ENCODE data around the gene SRSF2. TPM values are rescaled to one million over a fixed set of nuclear protein-coding genes. Genes with fewer than 3 reads are reported as not detected.
A peak's percentile ranks its signal among the peaks of the same experiment; 100 is the strongest.
"Not testable (repeated sequence)": the region's sequence is repeated elsewhere in the genome, so short reads cannot be mapped to it uniquely, and the experiment has no call there.

Gene SRSF2
- total RNA-seq, 1 donor from 2014 or later: 122 TPM

DNA sequence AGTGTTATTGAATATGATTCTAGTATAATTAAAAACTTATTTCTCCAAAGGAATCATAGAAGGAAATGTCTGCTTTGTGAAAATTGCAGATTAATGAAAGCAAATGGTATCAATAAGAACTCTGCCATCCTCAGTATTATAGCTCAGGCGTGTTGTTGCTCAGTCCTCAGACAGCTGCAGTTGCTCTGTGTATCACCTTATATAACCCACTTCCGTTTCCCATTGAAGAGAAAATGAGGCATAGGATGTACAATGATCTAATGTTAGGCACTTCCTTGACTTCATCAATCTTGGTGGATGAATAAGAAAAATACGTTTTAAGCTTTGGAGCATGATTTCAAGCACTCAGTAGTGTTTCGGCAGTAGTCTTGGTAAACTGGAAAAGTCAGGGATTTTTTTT, 14.9 kb upstream of the SRSF2 start:
- Histone ChIP-seq H3K4me1 (peaks cover 4% of the 10 kb centered on the region), H3K9me3 (no peaks in the 10 kb centered on the region), H3K27ac (no peak overlapping the region), H3K4me3 (no peak overlapping the region), H3K36me3 (peaks cover 50% of the 10 kb centered on the region), H3K27me3 (ENCODE audit: low read depth) (no peaks in the 10 kb centered on the region)
- no peak for ATAC-seq
- no peak for TF ChIP-seq CTCF (IDR thresholded peaks at IDR 0.05)
- intact Hi-C loops (cut with DNase I): no loop called here
- no peak for DNase-seq

- Histone ChIP-seq H3K27ac (no peak overlapping the region), H3K9me3 (no peaks in the 10 kb centered on the region), H3K4me3 (no peak overlapping the region), H3K27me3 (ENCODE audit: low read depth) (no peaks in the 10 kb centered on the region), H3K36me3 (peaks cover 50% of the 10 kb centered on the region), H3K4me1 (peaks cover 4% of the 10 kb centered on the region)
- intact Hi-C loops (cut with DNase I): no loop called here
- no peak for TF ChIP-seq CTCF (IDR thresholded peaks at IDR 0.05)
- DNase-seq: no peak
- no peak for ATAC-seq
These were observed 14.4 kb upstream of the SRSF2 start for GRCh38 chr17:76751416-76751993.

GRCh38 chr17:76748657-76749056, 11.5 kb upstream of the SRSF2 start:
- Histone ChIP-seq H3K4me3 (no peak overlapping the region), H3K27me3 (ENCODE audit: low read depth) (no peaks in the 10 kb centered on the region), H3K27ac (peak overlapping the region; percentile 9), H3K36me3 (peaks cover 55% of the 10 kb centered on the region), H3K9me3 (no peaks in the 10 kb centered on the region), H3K4me1 (peaks cover 4% of the 10 kb centered on the region)
- intact Hi-C loops (cut with DNase I): no loop called here
- ATAC-seq (no peak), DNase-seq (no peak)
- TF ChIP-seq CTCF (IDR thresholded peaks at IDR 0.05): no peak

GRCh38 chr17:76747716-76748363, 10.7 kb upstream of the SRSF2 start:
- H3K9me3 ChIP-seq: no peaks in the 10 kb centered on the region
- intact Hi-C loops (cut with DNase I): no loop called here
- peaks cover 61% of the 10 kb centered on the region for H3K36me3 ChIP-seq
- no peak for TF ChIP-seq CTCF (IDR thresholded peaks at IDR 0.05)
- peak overlapping the region; percentile 9 for H3K27ac ChIP-seq
- H3K27me3 ChIP-seq (ENCODE audit: low read depth): no peaks in the 10 kb centered on the region
- DNase-seq: no peak
- no peak overlapping the region for H3K4me3 ChIP-seq
- ATAC-seq: no peak
- H3K4me1 ChIP-seq: peaks cover 4% of the 10 kb centered on the region

DNA sequence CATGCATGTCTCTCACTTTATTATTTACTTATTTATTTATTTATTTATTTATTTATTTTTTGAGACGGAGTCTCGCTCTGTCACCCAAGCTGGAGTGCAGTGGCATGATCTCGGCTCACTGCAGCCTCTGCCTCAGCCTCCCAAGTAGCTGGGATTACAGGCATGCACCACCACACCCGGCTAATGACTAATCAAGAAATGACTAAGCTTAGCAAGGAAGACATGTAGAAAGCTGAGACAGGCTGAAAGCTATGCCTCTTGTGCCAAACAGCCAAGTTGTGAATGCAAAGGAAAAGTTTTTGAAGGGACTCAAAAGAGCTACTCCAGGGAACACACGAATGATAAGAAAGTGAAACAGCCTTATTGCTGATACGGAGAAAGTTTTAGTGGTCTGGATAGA, 8.7 kb upstream of the SRSF2 start:
- ATAC-seq; H3K9me3 ChIP-seq; H3K4me3 ChIP-seq; H3K27ac ChIP-seq; H3K27me3 ChIP-seq (ENCODE audit: low read depth); intact Hi-C loops (cut with DNase I); DNase-seq; H3K4me1 ChIP-seq: not testable (repeated sequence)
- H3K36me3 ChIP-seq: peaks cover 68% of the 10 kb centered on the region

DNA sequence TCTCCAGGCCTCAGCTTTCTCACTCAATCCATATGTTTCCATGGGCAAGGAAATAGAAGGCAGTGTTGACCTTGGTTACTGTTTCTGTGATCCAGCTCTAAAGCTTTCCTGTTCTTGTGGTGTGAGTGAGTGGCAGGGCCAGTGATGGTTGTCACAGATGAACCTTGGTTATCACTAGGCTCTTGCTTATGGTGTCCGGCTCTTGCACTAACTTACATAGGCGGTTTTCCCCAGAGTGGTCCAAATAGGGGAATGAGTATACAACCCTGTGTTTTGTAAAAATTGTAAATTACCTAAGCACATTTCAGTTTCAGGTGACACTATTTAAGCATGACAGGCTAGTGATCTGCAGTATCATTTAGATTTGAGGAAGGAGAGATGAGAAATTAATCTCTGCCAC, 7.6 kb upstream of the SRSF2 start:
- intact Hi-C loops (cut with DNase I): no loop called here
- no peak for ATAC-seq
- TF ChIP-seq CTCF (IDR thresholded peaks at IDR 0.05): no peak
- Histone ChIP-seq H3K9me3 (no peaks in the 10 kb centered on the region), H3K4me1 (peaks cover 12% of the 10 kb centered on the region), H3K27me3 (ENCODE audit: low read depth) (no peaks in the 10 kb centered on the region), H3K4me3 (no peak overlapping the region), H3K27ac (no peak overlapping the region), H3K36me3 (peaks cover 68% of the 10 kb centered on the region)
- DNase-seq: no peak
